ENCODE results near the gene TUBGCP6.

DNA sequence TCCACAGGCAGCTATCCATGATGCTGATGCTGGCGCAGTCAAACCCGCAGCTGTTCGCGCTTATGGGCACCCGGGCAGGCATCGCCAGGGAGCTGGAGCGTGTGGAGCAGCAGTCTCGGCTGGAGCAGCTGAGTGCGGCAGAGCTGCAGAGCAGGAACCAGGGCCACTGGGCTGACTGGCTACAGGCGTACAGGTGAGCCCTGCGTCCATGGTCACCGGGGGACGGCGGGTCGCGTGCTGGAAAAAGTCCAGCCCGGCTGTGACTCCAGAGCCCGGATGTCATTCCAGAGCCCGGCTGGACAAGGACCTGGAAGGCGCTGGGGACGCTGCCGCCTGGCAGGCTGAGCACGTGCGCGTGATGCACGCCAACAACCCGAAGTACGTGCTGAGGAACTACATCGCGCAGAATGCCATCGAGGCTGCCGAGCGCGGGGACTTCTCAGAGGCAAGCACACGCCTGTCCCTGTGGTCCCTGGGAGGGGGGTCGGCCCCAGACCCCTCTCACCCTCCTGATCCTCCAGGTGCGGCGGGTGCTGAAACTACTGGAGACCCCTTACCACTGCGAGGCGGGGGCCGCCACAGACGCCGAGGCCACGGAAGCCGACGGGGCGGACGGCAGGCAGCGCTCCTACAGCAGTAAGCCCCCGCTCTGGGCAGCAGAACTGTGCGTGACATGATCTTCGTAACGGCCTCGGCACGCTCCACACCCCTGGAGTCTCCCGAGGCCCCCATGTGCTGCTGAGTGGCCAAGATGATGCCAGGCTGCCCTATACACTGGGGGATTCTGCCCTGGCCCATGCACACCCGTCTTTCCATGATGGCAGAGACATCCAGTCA lies 27.9 kb downstream of the TUBGCP6 start:
- TF ChIP-seq, protein P1, sequence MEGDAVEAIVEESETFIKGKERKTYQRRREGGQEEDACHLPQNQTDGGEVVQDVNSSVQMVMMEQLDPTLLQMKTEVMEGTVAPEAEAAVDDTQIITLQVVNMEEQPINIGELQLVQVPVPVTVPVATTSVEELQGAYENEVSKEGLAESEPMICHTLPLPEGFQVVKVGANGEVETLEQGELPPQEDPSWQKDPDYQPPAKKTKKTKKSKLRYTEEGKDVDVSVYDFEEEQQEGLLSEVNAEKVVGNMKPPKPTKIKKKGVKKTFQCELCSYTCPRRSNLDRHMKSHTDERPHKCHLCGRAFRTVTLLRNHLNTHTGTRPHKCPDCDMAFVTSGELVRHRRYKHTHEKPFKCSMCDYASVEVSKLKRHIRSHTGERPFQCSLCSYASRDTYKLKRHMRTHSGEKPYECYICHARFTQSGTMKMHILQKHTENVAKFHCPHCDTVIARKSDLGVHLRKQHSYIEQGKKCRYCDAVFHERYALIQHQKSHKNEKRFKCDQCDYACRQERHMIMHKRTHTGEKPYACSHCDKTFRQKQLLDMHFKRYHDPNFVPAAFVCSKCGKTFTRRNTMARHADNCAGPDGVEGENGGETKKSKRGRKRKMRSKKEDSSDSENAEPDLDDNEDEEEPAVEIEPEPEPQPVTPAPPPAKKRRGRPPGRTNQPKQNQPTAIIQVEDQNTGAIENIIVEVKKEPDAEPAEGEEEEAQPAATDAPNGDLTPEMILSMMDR (IDR thresholded peaks at IDR 0.05 in 2 of 3, conservative IDR thresholded peaks at IDR 0.05 in 1 of 3; ENCODE audit: control insufficient read depth in 2 of 3, extremely low read depth in 1 of 3, insufficient read depth in 1 of 3, low read depth in 3 of 3, low read length in 3 of 3): no peak
- TF ChIP-seq EP300 (IDR thresholded peaks at IDR 0.05; ENCODE audit: borderline replicate concordance in 1 of 2, control insufficient read depth in 1 of 2, low read depth in 2 of 2, low read length in 2 of 2) (no peak), SIN3A (IDR thresholded peaks at IDR 0.05; ENCODE audit: low read depth, low read length) (no peak), PAX8 (IDR thresholded peaks at IDR 0.05) (no peak), BRCA1 (IDR thresholded peaks at IDR 0.05; ENCODE audit: low read depth, low read length) (no peak)
